WTC11 (cell line): Measurements from ENCODE around the gene PTPRT.

Experiments
- CTCF ChIP-seq: fragments of 200-600 bp; IDR thresholded peaks from 2 replicates; pipeline ENCODE4 v1.8.0; 2022; ENCODE audit warnings: antibody characterized with exemption
- E2F4 ChIP-seq: sonication (generic); formaldehyde crosslinking; IDR thresholded peaks from 2 replicates; pipeline ENCODE4 v1.8.1; 2022; ENCODE audit warnings: low read depth, mild to moderate bottlenecking, moderate library complexity, missing genetic modification reagents, borderline replicate concordance
- ESRRA ChIP-seq: sonication (generic); formaldehyde crosslinking; IDR thresholded peaks from 2 replicates; pipeline ENCODE4 v1.8.1; 2022; ENCODE audit warnings: mild to moderate bottlenecking, missing genetic modification reagents, borderline replicate concordance
- ETV6 ChIP-seq: sonication (generic); formaldehyde crosslinking; IDR thresholded peaks from 2 replicates; pipeline ENCODE4 v1.8.1; 2022; ENCODE audit warnings: mild to moderate bottlenecking, missing genetic modification reagents
- GABPB1 ChIP-seq: sonication (generic); formaldehyde crosslinking; IDR thresholded peaks from 2 replicates; pipeline ENCODE4 v1.8.1; 2023; ENCODE audit warnings: mild to moderate bottlenecking, missing genetic modification reagents
- GRHL2 ChIP-seq: fragments of 250-450 bp; sonication (Bioruptor Pico); IDR thresholded peaks from 2 replicates; pipeline ENCODE4 v1.8.0; 2022; ENCODE audit warnings: mild to moderate bottlenecking, moderate library complexity; ENCODE audit not compliant: insufficient replicate concordance, severe bottlenecking
- HMGXB4 ChIP-seq: sonication (generic); formaldehyde crosslinking; IDR thresholded peaks from 2 replicates; pipeline ENCODE4 v1.8.1; 2023; ENCODE audit warnings: mild to moderate bottlenecking, moderate library complexity, missing genetic modification reagents
- IRF1 ChIP-seq: sonication (generic); formaldehyde crosslinking; IDR thresholded peaks from 2 replicates; pipeline ENCODE4 v1.8.0; 2023; ENCODE audit warnings: missing genetic modification reagents
- NFATC4 ChIP-seq: fragments of 250-450 bp; sonication (Bioruptor Pico); IDR thresholded peaks from 2 replicates; pipeline ENCODE4 v1.9.0; 2021; ENCODE audit warnings: mild to moderate bottlenecking
- SP1 ChIP-seq: sonication (generic); formaldehyde crosslinking; conservative IDR thresholded peaks from 2 replicates; pipeline ENCODE4 v1.8.1; 2022; ENCODE audit warnings: missing genetic modification reagents
- ZNF281 ChIP-seq: sonication (generic); formaldehyde crosslinking; IDR thresholded peaks from 2 replicates; pipeline ENCODE4 v1.8.0; 2023; ENCODE audit warnings: mild to moderate bottlenecking, missing genetic modification reagents

GRCh38 chr20:42474646-42475045 lies 715.1 kb downstream of the PTPRT start:
- TF ChIP-seq CTCF (no peak), E2F4 (CRISPR knock-in tag) (no peak), GRHL2 (CRISPR knock-in tag) (no peak), ZNF281 (CRISPR knock-in tag) (no peak), HMGXB4 (no peak), GABPB1 (CRISPR knock-in tag) (no peak), ESRRA (CRISPR knock-in tag) (no peak), SP1 (CRISPR knock-in tag) (no peak), ETV6 (CRISPR knock-in tag) (no peak), IRF1 (no peak), NFATC4 (CRISPR knock-in tag) (no peak)
